ENCODE data around the gene SLC6A7.

- TF ChIP-seq, protein P1, sequence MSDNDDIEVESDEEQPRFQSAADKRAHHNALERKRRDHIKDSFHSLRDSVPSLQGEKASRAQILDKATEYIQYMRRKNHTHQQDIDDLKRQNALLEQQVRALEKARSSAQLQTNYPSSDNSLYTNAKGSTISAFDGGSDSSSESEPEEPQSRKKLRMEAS (IDR thresholded peaks at IDR 0.05; ENCODE audit: low read depth): no peak
- TF ChIP-seq, protein P2, sequence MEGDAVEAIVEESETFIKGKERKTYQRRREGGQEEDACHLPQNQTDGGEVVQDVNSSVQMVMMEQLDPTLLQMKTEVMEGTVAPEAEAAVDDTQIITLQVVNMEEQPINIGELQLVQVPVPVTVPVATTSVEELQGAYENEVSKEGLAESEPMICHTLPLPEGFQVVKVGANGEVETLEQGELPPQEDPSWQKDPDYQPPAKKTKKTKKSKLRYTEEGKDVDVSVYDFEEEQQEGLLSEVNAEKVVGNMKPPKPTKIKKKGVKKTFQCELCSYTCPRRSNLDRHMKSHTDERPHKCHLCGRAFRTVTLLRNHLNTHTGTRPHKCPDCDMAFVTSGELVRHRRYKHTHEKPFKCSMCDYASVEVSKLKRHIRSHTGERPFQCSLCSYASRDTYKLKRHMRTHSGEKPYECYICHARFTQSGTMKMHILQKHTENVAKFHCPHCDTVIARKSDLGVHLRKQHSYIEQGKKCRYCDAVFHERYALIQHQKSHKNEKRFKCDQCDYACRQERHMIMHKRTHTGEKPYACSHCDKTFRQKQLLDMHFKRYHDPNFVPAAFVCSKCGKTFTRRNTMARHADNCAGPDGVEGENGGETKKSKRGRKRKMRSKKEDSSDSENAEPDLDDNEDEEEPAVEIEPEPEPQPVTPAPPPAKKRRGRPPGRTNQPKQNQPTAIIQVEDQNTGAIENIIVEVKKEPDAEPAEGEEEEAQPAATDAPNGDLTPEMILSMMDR (IDR thresholded peaks at IDR 0.05): no peak
- TF ChIP-seq TEAD4 (IDR thresholded peaks at IDR 0.05; ENCODE audit: borderline replicate concordance, insufficient read depth): no peak
- TF ChIP-seq YY1 (IDR thresholded peaks at IDR 0.05; ENCODE audit: low read depth): no peak
- no peak for TF ChIP-seq TAF1 (IDR thresholded peaks at IDR 0.05; ENCODE audit: borderline replicate concordance, low read depth, low read length)
- TF ChIP-seq SMC3 (IDR thresholded peaks at IDR 0.05; ENCODE audit: low read depth, low read length): no peak
- TF ChIP-seq JUND (IDR thresholded peaks at IDR 0.05): no peak
- no peak for TF ChIP-seq GABPA (IDR thresholded peaks at IDR 0.05; ENCODE audit: low read depth)
- TF ChIP-seq RAD21 (IDR thresholded peaks at IDR 0.05; ENCODE audit: low read length): no peak
- no peak for TF ChIP-seq EP300 (IDR thresholded peaks at IDR 0.05; ENCODE audit: borderline replicate concordance in 1 of 2, low read depth in 1 of 2, low read length in 1 of 2)
- TF ChIP-seq USF2 (IDR thresholded peaks at IDR 0.05; ENCODE audit: borderline replicate concordance, low read depth, low read length): no peak
These were observed 17.7 kb upstream of the SLC6A7 start for GRCh38 chr5:150172145-150172544.
